NCI-H460 (cell line): ENCODE results near the gene RAD50. TPM values are rescaled to one million over a fixed set of nuclear protein-coding genes. Genes with fewer than 3 reads are reported as not detected.
"Not testable (repeated sequence)": the region's sequence is repeated elsewhere in the genome, so short reads cannot be mapped to it uniquely, and the experiment has no call there.

Experiments
- DNase-seq: peaks from one replicate; pipeline ENCODE4 v3.0.0-alpha.2; 2016; ENCODE audit warnings: low read depth; ENCODE audit errors: extremely low read depth
- total RNA-seq: library from RNA; depleted of rRNA; stranded (reverse); fragments of >200 nt; shearing (Covaris generic); gene quantifications from 2 replicates; pipeline ENCODE4 v1.2.3, GENCODE V29; 2014

RAD50 gene
- total RNA-seq, 1 experiment from 2014 or later: 38.3 TPM

- no peak for DNase-seq
Measured at GRCh38 chr5:132628814-132629213, 72.0 kb downstream of the RAD50 start.

GRCh38 chr5:132629230-132629944 is 72.6 kb downstream of the RAD50 start:
- no peak for DNase-seq

DNA sequence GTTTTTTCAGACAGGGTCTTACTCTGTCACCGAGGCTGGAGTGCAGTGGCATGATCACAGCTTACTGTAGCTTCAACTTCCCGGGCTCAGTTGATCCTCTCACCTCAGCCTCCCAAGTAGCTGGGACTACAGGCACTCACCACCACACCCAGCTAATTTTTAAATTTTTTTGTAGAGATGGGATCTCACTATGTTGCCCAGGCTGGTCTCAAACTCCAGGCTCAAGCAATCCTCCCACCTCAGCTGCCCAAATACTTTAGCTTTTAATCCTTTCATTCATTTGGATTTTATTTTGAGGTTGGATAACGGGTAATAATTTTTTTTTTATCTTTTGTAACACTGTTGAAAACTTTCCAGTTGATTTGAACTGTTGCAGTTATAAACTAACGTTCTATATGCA is 76.8 kb downstream of the RAD50 start:
- DNase-seq: not testable (repeated sequence)

DNA sequence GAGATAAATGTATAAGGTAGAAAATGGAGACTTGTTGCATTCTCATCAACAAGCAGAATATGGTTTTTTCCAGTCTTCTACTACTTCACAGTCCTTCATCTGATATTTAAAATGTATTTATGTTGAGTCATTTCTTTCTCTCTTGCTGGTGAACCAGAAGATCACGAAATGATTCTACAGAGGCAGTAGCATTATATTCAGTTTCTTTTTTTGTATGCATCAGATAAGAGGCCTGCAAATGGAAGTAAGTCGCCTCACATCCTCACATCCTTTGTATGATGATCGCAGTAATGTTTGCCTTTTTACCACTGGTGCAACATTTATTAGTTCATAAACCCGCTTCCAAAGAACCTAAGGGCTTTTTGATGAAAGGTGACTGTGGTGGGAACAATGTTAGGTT is 79.1 kb downstream of the RAD50 start:
- no peak for DNase-seq

DNA sequence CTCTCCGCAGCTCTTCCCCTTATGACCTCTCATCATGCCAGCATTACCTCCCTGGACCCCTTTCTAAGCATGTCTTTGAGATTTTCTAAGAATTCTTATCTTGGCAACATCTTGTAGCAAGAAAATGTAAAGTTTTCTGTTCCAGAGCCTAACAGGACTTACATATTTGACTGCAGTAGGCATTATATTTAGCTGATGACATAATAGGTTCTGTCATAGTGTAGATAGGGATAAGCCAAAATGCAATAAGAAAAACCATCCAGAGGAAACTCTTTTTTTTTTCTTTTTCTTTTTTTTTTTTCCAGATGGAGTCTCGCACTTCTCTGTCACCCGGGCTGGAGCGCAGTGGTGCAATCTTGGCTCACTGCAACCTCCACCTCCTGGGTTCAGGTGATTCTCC is 80.5 kb downstream of the RAD50 start:
- DNase-seq: no peak

DNA sequence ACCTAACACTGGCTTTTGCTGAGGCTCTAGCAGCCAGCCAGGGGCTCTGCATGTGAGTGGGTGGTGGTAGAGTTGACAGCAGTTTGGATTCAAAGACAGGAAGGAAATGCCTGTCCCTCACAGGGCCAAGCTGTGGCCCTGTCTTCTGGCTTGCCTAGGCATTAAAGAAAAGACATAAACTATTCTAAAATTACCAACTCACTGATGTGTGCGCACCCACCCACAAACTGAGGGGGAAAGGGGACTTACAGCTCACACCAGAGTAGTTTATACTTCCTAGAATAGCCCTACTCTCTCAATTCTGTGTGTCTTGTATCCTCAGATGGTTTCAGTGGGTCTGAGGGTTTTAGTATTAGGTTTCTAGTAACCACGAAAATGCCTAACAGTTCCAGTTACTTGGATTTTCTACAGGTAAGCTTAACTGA is 82.9 kb downstream of the RAD50 start:
- DNase-seq: no peak

GRCh38 chr5:132640613-132641012 is 83.8 kb downstream of the RAD50 start:
- DNase-seq: no peak

DNA sequence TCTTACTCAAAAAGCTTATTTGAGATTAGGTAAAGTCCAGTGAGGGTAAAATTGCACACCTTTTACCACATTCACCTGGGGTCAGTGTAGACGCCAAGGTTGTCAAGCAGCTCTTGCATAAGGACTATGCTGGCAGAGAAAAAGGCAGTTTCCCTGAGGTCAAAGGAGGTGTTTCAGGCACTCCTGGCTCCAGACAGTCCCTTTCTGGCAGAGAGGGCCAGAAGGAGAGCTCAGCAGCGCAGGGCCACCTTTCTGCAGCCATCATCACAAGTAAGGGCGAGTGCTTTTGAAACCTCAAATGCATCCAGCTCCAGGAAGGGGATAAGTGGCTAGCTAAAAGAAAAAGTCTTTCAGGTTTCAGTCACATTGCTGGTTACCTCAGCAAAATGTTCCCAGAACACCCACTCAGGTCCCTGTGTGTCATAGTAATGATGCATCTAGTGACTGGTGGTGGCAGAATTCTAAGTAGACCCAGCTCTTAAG is 84.5 kb downstream of the RAD50 start:
- no peak for DNase-seq

GRCh38 chr5:132641841-132642240 is 85.1 kb downstream of the RAD50 start:
- no peak for DNase-seq

DNA sequence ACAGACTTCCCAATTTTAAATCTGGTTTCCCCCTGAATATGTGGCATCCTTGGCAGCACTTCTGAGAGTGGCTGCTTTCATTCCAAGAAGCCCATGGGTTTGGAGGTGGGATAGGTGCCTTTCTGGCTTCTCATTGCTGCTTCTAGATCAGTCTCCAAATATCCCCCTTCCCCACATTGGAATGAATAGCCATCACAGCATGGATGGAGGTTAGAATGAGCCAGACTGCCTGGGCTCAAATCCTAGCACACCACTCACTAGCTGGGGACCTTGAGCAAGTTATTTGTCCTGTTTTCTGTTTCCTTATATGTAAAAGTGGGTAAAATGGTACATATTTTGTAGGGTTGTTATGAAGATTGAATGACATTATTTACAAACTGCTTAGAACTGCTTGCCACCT is 87.4 kb downstream of the RAD50 start:
- no peak for DNase-seq

- no peak for DNase-seq
Measured at GRCh38 chr5:132646583-132647266, 89.9 kb downstream of the RAD50 start.

DNA sequence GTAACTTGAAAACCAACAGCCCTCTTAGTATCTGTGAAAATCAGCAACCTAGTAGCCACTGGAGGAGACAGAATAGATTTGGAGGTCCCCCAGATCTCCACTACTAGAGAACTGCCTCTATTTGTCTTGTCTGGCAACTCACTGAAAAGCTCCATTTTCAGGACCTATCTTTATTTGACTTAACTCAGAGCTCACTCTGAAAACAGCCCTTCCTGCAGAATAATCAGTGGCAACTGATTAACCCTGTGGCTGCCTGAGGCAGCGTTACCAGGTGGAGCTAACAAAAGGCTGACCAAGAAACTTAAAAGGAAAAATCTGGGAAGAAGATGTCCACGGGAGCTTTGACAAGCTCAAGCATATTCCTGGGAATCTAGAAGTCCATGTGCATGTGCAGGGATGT is 90.7 kb downstream of the RAD50 start:
- no peak for DNase-seq

GRCh38 chr5:132648355-132648754 is 91.6 kb downstream of the RAD50 start:
- DNase-seq: no peak

- DNase-seq: no peak
Measured at GRCh38 chr5:132651838-132652469, 95.2 kb downstream of the RAD50 start.

DNA sequence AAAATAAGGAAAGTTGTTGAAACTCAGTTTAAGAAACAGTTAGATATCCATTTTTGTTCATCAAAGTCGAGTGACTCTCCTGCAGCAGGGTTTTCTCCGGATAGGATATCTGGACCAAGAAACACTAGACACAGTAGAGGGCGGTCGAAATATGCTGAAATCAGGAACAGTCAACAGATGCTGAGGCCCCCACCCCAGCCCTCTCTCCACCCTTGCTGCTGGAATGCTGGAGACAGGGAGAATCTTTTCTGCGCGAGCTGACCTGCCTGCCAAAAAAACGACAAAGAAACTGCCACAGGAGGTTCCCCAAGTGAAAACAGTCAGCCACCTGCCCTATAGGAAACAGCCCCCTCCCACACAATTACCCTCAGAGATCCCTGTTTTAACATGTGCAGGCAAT is 96.9 kb downstream of the RAD50 start:
- DNase-seq: no peak

DNA sequence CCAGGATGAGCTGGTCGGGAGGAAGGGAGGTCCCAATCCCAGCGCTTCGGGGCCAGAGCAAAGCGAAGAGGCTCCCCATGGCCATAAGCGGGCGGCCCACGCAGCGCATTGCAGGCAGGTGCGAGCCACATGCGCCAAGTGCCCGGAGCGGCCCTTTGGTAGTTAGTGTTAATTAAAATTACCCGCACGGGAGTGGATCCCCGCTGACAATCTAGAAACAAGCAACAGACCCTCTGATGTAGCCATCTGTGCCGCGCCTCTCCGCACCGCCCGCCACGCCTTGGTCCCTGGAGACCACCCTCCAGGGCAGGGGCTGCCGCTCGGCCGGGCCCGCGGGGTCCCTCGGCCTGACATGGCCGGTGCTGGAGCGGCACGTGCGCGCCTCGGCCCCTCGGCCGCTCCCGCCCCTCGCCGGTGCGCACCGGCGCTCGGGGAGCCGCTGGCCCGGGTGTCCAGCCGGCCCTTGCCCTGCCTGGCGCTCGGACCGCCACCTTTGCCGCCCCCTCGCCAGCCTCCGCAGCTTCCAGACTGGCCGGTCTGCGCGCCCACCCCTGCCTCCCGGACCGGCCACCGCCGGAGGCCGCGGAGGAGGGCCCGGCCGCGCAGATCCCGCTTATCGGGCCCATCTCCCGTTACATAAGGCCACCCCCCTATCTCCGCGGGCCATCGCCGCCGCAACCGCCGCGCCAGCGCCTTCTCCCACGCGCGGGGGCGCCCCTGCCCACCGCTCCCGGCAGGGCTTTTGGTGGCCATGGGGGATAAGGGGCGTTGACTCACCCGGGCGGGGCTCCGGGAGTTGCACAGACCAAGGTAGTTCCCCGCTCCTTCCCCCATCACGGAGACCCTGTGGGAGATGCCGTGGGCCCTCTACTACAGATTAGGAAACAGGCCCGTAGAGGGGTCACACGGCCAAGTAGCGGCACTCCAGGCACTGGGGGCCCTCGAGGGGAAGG is 99.3 kb downstream of the RAD50 start:
- DNase-seq: no peak

GRCh38 chr5:132656774-132657355 is 100.1 kb downstream of the RAD50 start:
- no peak for DNase-seq

DNA sequence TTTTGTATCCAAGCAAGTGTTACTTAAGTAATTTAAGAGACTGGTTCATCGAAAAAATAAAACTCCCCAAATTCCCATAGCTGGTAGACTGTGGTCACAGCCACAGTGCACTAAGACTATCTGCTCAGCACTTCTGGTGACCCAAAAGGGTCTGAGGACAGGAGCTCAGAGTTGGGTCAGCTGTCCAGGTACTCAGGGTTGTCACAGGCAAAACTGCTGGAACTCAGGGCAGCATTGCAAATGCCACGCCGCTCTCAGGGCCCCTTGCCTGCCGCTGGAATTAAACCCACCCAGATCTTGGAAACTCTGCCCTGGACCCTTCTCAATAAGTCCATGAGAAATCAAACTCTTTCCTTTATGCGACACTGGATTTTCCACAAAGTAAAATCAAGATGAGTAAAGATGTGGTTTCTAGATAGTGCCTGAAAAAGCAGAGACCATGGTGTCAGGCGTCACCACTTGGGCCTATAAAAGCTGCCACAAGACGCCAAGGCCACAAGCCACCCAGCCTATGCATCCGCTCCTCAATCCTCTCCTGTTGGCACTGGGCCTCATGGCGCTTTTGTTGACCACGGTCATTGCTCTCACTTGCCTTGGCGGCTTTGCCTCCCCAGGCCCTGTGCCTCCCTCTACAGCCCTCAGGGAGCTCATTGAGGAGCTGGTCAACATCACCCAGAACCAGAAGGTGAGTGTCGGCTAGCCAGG is 101.1 kb downstream of the RAD50 start, which contains the start of gene IL13:
Gene IL13, plus strand, starts transcription at position 498 of the 705 bp plus-strand sequence. Its CDS starts 14 bp downstream, at position 512.
- DNase-seq: no peak
